Measurements from ENCODE around the gene PAQR9. TPM values are rescaled to one million over a fixed set of nuclear protein-coding genes. Genes with fewer than 3 reads are reported as not detected.

PAQR9 gene
- total RNA-seq, 6 donors from 2014 or later: not detected

DNA sequence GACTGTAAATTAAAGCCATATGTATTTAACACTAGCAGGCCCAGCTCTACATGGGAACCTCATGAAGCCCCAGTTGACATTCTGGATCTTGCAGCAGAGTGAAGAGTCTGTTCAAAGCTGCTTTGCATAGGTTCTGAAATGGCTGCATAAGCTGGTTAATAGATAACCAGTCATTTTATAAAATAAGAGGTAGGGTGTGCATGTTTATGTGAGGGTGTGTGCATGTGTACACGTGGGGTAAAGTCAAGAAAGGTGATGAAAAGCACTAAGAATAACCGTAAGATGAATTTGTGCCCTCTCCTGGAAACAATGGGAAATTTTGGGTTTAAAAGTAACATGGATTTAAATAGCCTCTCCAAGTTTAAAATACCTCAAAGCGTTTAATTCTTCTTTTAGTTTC lies 33.0 kb downstream of the PAQR9 start:
- WGBS, 2 donors: 54 to 60% methylated on average over 3 of the region's 3 CpGs
- no peak overlapping the region for H3K27ac ChIP-seq
- TF ChIP-seq, protein P1, sequence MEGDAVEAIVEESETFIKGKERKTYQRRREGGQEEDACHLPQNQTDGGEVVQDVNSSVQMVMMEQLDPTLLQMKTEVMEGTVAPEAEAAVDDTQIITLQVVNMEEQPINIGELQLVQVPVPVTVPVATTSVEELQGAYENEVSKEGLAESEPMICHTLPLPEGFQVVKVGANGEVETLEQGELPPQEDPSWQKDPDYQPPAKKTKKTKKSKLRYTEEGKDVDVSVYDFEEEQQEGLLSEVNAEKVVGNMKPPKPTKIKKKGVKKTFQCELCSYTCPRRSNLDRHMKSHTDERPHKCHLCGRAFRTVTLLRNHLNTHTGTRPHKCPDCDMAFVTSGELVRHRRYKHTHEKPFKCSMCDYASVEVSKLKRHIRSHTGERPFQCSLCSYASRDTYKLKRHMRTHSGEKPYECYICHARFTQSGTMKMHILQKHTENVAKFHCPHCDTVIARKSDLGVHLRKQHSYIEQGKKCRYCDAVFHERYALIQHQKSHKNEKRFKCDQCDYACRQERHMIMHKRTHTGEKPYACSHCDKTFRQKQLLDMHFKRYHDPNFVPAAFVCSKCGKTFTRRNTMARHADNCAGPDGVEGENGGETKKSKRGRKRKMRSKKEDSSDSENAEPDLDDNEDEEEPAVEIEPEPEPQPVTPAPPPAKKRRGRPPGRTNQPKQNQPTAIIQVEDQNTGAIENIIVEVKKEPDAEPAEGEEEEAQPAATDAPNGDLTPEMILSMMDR (IDR thresholded peaks at IDR 0.05): no peak
- no peak for TF ChIP-seq POLR2A (IDR thresholded peaks at IDR 0.05)
- TF ChIP-seq EP300 (IDR thresholded peaks at IDR 0.05): no peak
- no peak for TF ChIP-seq POLR2AphosphoS5 (IDR thresholded peaks at IDR 0.05)
- no peak for DNase-seq
- no peaks in the 10 kb centered on the region for H3K27me3 ChIP-seq
- H3K4me1 ChIP-seq: no peaks in the 10 kb centered on the region
- no peaks in the 10 kb centered on the region for H3K9me3 ChIP-seq
- no peak overlapping the region for H3K4me3 ChIP-seq
- no peaks in the 10 kb centered on the region for H3K36me3 ChIP-seq
- ATAC-seq (ENCODE audit: low FRiP score in 2 of 2): no peak

DNA sequence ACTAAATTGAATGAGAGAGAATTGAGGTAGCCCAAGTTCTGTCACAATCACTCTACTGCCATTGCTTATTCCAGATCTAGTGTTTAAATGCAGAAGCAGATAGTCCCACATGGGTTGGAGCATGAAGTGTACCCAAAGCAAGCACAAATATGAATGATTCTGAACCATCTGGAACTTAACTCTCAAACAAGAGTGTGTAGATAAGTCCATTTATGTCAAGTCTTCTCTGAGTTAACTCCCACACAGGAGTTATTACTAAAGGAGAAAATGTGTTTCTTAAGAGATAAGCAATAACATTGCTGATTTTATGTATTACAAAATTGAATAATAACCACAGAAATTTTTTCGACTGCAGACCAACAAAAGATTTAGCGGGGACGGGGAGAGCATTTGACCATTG lies 33.6 kb downstream of the PAQR9 start:
- Histone ChIP-seq H3K36me3 (no peaks in the 10 kb centered on the region), H3K4me1 (no peaks in the 10 kb centered on the region), H3K4me3 (no peak overlapping the region), H3K9me3 (no peaks in the 10 kb centered on the region), H3K27me3 (no peaks in the 10 kb centered on the region), H3K27ac (no peak overlapping the region)
- WGBS, 2 donors: 85 to 92% methylated on average over 3 of the region's 3 CpGs
- DNase-seq (no peak), ATAC-seq (ENCODE audit: low FRiP score in 2 of 2) (no peak)
- TF ChIP-seq, protein P1 (IDR thresholded peaks at IDR 0.05): no peak
- TF ChIP-seq POLR2AphosphoS5 (IDR thresholded peaks at IDR 0.05) (no peak), POLR2A (IDR thresholded peaks at IDR 0.05) (no peak), EP300 (IDR thresholded peaks at IDR 0.05) (no peak)

GRCh38 chr3:142929109-142929508 lies 34.4 kb downstream of the PAQR9 start:
- Histone ChIP-seq H3K27me3 (no peaks in the 10 kb centered on the region), H3K36me3 (no peaks in the 10 kb centered on the region), H3K4me3 (no peak overlapping the region), H3K4me1 (no peaks in the 10 kb centered on the region), H3K9me3 (no peaks in the 10 kb centered on the region), H3K27ac (no peak overlapping the region)
- ATAC-seq (ENCODE audit: low FRiP score in 2 of 2) (no peak), DNase-seq (peak in 1 of 2 donors; percentile 35)
- TF ChIP-seq, protein P1 (IDR thresholded peaks at IDR 0.05): peak in 2 of 6 experiments; percentile 14 to 28
- TF ChIP-seq POLR2AphosphoS5 (IDR thresholded peaks at IDR 0.05): no peak
- 23 to 29% methylated on average over 3 of the region's 3 CpGs for WGBS, 2 donors

DNA sequence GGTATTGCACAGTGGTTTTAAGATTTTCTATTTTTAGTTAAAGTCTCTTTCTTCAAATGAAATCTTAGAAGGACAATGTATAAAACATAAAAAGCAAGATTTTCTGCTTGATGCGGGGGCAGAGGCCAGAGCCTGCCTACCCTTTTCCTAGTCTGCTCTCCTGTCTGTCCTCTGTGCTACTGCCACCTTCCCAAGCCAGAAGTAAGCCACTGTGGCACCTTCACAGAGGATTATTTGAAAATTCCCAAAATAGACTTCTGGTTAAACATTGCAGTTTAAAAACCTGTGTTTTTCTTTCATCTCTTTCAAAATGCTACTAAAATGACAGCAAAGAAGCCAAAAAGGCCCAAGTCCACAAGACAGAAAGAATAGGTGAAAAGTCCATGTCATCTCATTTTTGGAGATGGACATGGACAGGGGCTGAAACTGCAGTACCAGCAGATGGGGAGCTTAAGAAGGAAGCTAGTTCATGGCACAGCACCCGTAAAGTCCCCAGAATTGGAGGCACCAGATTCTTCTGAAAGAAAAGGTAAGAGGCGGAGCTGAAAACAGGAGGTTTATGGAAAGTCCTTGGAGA lies 37.0 kb downstream of the PAQR9 start:
- Histone ChIP-seq H3K4me3 (no peak overlapping the region), H3K4me1 (no peaks in the 10 kb centered on the region), H3K27me3 (no peaks in the 10 kb centered on the region), H3K9me3 (no peaks in the 10 kb centered on the region), H3K36me3 (no peaks in the 10 kb centered on the region), H3K27ac (no peak overlapping the region)
- DNase-seq (no peak), ATAC-seq (ENCODE audit: low FRiP score in 2 of 2) (no peak)
- TF ChIP-seq POLR2A (IDR thresholded peaks at IDR 0.05) (no peak), POLR2AphosphoS5 (IDR thresholded peaks at IDR 0.05) (no peak), EP300 (IDR thresholded peaks at IDR 0.05) (no peak)
- TF ChIP-seq, protein P1 (IDR thresholded peaks at IDR 0.05): no peak
- WGBS, 2 donors: 87 to 92% methylated on average over 3 of the region's 3 CpGs

GRCh38 chr3:142925140-142925539 lies 38.3 kb downstream of the PAQR9 start:
- DNase-seq: no peak
- Histone ChIP-seq H3K4me3 (no peak overlapping the region), H3K36me3 (no peaks in the 10 kb centered on the region), H3K27me3 (no peaks in the 10 kb centered on the region), H3K9me3 (no peaks in the 10 kb centered on the region), H3K27ac (no peak overlapping the region), H3K4me1 (no peaks in the 10 kb centered on the region)
- no peak for TF ChIP-seq POLR2A (IDR thresholded peaks at IDR 0.05)
- ATAC-seq (ENCODE audit: low FRiP score in 2 of 2): no peak

All from upper lobe of left lung (tissue), 6 donors.